Measurements from ENCODE around the gene PITRM1.
"Not testable (repeated sequence)": the region's sequence is repeated elsewhere in the genome, so short reads cannot be mapped to it uniquely, and the experiment has no call there.

PITRM1 gene, protein sequence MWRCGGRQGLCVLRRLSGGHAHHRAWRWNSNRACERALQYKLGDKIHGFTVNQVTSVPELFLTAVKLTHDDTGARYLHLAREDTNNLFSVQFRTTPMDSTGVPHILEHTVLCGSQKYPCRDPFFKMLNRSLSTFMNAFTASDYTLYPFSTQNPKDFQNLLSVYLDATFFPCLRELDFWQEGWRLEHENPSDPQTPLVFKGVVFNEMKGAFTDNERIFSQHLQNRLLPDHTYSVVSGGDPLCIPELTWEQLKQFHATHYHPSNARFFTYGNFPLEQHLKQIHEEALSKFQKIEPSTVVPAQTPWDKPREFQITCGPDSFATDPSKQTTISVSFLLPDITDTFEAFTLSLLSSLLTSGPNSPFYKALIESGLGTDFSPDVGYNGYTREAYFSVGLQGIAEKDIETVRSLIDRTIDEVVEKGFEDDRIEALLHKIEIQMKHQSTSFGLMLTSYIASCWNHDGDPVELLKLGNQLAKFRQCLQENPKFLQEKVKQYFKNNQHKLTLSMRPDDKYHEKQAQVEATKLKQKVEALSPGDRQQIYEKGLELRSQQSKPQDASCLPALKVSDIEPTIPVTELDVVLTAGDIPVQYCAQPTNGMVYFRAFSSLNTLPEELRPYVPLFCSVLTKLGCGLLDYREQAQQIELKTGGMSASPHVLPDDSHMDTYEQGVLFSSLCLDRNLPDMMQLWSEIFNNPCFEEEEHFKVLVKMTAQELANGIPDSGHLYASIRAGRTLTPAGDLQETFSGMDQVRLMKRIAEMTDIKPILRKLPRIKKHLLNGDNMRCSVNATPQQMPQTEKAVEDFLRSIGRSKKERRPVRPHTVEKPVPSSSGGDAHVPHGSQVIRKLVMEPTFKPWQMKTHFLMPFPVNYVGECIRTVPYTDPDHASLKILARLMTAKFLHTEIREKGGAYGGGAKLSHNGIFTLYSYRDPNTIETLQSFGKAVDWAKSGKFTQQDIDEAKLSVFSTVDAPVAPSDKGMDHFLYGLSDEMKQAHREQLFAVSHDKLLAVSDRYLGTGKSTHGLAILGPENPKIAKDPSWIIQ

DNA sequence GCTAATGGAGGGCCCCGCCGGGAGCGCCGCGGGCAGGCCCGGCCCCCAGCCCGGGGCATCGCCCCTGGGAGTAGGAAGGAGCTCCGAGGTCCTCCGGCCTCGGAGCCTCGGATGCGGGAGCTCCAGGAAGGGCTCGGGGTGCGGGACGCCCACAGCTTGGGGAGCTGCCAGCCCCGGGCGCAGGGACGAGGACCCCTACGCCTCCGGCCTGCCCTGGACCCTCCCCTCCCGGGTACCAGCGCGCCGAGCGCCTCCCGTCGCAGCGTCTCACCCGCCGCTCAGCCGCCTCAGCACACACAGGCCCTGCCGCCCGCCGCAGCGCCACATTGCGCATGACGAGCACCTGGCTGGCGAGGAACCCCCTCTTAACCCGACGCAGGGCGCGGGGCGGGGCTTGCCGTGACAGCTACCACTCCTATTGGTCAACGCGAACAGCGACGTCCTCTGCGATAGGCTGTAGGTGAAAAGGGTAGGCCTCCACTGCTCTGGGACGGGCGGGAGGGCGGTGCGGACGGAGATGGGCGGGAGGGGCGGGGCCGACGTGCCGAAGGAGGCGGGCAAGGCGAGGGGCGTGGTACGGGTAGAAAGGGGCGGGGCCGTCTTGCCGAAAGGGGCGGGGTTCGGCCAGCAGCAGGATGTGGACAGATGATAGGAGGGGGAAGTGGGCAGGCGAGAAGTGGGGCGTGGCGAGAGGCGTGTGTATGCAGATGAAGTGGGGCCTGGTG is at the start of gene PITRM1:
Gene PITRM1 (minus strand): TSS at position 337 of the 725 bp plus-strand sequence. CDS start 10 bp downstream, at position 327.
- peak; percentile 89 for DNase-seq

DNA sequence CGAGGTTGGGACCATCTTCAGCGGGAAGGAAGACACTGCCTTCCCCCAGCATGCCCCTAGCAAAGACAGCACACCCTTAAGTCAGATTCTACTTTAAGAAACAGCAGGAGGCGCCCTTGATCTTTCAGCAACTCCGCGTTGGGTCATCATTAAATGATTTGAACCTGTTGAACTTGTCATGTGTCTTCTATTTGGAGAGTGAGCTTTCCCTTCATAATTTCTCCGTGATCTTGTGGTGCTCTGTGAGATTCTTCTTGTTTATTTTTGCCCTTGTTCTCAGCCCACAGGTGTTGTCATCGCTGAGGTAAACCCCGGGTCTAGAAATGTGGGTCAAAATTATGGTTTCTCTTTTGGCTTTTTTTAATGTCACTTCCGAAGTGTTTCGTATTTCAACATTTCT is 49.5 kb upstream of the PITRM1 start:
- no peak for DNase-seq

DNA sequence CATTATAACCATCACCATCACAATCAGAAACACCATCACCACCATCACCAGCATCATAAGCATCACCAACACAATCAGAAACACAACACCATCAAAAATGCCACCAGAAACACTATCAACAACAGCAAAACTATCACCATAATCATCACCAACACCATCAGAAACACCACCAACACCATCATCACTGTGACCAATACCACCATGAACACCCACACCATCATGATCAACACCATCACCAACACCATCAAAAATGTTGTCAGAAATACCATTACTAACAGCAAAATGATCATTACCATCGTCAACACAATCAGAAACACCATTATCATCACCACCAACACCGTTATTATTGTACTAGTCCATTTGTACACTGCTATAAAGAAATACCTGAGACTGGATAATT is 49.0 kb upstream of the PITRM1 start:
- not testable (repeated sequence) for DNase-seq

DNA sequence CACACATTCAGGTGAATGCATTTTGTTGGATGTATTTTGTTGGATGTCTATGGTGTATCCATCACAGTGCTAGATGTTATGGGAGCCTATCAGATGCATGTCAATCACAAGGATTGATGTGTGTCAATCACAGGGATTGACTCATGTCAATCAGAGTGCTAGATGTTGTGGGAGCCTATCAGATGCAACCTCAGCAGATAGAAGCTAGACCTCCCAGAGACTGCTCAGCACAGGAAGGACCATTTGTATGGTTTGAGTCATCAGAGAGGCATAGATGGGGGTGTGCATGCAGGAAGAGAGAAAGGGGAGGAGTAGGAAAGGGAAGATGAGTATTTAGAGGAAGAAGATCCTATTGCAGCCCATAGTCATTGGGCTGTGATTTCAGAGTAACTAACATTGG is 48.3 kb upstream of the PITRM1 start:
- DNase-seq: no peak

DNA sequence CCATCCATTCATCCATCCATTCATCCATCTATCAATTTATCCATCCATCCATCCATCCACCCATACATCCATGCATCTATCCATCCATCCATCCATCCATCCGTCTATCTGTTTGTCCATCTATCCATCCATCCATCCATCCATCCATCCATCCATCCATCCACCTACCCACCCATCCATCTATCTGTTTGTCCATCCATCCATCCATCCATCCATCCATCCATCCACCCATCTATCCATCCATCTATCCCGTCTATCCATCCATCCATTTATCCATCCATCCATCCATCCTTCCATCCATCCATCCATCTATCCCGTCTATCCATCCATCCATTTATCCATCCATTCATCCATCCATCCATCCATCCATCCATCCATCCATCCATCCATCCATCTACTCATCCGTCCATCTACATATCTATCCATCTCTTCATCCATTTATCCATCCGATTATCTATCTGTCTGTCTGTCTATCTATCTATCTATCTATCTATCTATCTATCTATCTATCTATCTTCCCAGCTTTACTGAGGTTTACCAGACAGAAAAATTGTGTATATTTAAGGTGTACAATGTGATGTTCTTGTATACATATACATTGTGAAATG is 46.5 kb upstream of the PITRM1 start:
- DNase-seq: not testable (repeated sequence)

DNA sequence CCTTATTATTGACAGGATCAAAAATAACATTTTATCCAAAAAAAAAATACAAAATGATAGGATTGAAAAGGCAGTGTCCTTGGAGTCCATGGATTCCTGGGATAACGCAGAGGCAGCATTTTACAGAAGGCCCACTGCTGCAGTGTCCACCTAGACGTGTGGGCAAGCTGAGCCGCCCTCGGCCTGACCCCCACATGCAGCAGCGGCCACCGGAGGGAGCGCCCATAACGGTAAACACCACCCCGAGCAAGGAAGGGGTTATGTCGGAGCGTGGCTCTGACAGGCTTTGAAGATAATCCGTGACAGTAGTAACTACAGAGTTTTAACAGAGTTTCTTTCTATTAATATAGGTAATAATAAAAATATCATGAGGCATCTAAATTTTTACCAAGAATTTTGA is 45.3 kb upstream of the PITRM1 start:
- DNase-seq: no peak

DNA sequence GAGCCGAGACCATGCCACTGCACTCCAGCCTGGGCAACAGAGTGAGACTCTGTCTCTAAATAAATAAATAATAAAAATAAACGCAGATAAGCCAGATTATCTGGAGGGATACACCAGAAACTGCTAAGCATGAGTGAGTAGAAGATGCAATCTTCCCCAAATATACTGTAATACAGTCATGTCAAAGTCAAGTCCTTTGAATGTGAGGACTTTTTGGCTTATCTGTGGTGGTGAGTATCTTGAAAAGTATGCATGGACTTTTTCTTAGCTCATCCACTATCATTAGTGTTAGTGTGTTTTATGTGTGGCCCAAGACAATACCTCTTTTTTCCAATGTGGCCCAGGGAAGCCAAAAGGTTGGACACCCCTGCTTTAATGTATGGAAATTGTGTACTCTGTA is 44.7 kb upstream of the PITRM1 start:
- no peak for DNase-seq

DNA sequence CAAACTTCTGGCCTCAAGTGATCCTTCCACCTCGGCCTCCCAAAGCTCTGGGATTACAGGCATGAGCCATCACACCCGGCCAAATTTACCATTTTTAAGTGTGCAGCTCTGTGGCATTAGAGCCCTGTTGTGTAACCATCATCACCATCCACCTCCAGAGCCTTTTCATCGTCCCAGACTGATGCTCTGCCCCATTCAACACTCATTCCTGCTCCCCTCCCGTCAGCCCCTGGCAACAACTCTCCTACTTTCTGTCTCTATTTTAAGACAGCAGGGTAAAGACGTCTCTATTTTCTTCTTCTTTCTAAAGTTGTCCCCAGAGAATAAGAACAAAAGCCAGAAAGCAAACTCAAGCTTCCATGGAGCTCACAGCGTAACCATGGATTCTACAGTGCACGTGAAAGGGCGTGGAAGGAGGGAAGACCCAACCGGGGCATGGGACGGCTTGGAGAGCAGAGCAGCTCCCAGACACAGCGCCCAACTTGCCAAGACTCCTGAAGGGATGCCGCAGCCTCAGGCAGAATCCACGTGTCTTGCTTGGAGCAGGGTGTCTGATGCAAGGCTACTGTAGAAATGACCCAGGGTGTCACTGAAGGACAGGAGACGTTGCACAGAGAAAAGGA is 42.7 kb upstream of the PITRM1 start:
- no peak for DNase-seq

DNA sequence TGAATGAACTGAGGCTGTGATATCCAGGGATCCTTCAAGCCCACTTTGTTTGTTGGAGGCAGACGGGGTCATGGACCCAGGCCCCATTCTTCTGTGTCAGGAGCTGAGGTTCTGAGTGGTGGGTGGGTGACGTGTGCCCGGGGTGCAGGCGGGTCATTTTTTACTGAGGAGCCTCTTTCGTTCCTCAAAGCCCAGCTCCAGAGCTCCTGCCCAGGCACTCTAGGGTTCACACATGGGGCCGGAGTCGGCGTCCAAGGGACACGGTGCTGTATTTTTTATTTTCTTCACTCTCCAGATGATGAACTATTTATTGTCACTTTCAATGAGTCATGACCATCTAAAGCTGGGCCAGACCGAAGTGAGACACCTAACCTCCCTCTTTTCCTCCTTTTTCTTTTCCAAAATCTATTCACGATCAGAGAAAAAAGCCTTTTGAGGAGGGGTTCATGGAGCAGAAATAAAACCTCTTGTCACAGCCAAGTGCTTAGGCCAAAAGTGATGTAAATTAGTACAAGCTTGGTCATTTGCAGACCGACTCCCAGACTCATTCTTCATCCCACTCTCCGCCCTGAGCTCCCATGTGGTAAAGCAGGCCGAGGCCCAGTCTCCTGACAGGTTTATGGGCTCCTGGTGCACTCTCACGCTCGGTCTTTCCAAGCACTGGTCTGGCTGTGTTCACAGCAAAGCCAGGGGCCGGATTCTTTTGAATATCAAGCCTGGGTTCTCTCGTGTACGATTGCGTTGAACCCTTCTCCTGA is 41.4 kb upstream of the PITRM1 start:
- DNase-seq: no peak

DNA sequence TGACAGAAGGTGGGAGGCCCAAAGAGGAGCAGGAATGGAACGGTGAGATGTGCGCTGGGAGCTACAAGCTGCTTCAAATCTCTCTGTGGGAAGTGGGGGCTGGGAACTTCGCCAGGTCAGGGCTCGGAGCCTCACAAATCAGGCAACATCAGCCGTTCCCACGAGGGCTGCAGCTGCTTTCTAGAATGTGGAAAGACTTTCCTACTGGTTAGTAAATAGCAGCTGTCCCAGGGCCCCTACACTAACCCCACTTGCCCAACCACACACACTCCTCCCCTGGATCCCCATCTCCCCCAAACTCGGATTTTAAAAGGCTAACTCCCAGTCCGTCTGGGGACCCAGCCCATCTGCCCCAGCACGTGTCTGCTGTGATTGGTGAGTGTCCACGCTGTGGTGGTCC is 40.6 kb upstream of the PITRM1 start:
- no peak for DNase-seq

DNA sequence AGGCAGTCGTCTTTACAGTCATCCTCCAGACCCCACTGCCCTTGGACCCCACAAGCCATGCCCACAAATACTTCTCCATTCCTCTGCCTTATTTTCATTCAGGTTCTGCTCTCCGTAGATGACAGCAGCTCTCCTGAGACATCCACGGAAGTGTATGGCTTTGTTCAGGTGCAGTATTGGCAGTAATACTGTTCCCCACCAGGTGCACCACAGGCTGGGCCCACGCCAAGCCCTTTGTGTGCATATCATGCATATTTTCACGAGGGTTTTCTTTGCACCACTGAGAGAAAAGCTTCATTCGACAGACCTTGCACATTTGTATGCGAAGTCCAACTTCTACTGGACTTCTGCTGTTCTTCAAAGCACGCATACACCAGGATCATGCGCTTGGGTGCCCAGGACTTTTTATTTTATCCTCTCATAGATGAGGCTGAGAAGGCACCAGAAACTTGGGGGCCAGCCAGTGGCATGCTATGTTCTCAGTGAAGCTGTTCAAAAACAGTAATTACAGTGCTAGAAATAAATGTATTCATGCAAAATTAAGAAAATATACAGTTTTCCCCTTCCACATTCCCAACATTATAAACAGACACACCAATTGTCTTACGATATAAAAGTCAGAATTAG is 37.8 kb upstream of the PITRM1 start:
- DNase-seq: no peak

DNA sequence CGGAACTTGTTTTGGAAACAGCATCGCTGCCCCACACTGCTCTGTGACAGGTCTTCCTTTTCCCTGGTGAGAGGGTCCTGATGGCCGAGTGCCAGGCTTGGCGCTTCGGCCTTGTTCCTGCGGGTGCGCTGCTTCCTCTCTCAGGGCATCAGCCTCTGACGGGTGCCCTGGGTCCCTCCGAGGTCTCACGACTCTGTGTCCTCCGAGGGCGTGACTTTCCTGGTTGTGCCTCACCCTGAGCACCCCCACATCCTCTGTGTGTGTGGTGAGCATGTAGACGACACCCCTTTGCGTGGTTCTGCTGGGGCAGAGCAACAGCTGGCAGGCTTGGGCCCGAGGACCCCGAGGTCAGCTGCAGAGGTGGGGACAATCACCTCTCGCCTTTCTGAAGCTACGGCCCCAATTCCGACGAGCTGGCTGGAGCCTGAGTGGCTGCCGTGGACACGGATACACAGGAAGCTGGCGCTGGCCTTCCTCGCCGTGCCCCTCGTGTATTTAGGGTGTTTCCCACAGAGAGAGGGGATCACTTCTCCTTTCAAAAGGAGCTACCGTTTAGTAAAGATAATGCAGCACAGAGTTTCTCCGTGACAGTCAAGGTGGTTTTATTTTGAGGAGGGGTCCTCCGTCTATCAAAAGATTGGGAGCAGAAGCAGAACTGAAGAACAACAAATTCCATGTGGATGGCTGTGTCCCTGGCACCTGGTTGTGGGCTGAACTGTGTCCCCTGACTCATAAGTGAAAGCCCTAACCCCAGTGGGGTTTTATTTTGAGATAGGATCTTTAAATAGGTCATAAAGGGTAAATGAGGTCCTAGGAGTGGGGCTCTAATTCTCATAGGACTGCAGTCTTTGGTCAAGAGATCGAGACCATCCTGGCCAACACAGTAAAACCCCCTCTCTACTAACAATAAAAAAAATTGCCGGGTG is 36.2 kb upstream of the PITRM1 start:
- DNase-seq: no peak

DNA sequence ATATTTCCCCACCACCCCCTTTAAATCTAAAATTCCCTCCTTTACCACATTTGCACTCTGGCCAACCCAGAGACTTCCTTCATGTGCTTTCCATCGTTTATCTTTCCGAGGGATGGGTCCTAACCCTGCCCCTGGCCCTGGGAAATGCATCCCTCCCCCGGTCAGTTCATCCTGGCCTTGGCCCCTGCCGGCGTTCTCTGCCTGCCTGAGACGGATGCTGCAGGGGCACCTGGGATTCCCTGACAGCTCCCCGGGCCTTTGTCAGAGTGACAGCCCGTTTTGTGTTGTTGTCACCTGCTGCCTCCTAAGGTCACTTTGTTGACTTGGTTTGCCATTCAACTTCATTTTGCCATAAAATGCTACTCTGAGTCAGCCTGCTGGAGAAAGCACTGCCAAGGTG is 34.8 kb upstream of the PITRM1 start:
- DNase-seq: no peak

DNA sequence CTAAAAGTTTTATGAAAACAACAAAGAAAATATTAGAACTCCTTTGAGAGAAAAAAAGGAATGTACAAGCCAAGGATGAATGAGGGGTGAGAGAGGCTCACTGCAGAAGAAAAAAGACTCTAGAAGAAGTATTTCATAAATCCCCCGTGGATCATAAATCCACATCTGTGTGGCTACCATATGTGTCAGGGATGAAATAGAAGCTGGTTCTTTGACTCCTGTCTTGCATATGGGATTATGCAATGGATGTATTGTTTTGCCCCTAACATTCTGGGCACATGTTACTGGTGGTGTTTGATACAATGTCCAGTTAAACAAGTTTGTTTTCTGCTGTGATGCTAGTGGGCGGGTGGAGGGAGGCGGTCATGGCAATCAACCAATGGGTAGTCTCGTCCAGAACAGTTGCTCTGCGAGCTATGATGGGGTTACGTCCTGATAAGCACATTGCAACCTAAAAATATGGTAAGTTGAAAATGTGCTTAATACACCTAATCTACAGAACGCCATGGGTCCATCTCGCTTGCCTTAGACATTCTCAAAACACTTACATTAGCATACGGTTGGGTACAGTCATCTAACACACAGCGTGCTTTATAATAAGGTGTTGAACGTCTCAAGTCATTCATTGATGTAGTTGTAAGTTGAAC is 34.1 kb upstream of the PITRM1 start:
- no peak for DNase-seq

DNA sequence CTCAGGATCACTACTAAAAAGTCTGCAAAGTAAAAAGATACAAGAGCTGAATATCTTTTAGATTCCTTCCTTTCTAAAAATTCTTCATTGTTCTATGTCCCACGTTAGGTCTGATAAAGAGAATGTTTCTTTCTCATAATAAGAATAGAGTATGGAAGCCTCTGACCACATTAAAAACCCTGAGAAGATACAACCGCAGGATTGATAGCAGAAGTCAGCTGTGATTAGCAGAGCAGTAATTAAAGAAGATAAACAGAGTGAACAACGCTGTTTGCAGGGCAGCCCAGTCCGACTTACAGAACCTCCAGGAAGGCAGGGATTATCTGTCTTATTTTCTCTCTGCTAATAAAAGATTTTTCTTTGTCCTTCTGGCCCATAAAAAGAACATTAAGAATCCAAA is 31.4 kb upstream of the PITRM1 start:
- DNase-seq: no peak

DNA sequence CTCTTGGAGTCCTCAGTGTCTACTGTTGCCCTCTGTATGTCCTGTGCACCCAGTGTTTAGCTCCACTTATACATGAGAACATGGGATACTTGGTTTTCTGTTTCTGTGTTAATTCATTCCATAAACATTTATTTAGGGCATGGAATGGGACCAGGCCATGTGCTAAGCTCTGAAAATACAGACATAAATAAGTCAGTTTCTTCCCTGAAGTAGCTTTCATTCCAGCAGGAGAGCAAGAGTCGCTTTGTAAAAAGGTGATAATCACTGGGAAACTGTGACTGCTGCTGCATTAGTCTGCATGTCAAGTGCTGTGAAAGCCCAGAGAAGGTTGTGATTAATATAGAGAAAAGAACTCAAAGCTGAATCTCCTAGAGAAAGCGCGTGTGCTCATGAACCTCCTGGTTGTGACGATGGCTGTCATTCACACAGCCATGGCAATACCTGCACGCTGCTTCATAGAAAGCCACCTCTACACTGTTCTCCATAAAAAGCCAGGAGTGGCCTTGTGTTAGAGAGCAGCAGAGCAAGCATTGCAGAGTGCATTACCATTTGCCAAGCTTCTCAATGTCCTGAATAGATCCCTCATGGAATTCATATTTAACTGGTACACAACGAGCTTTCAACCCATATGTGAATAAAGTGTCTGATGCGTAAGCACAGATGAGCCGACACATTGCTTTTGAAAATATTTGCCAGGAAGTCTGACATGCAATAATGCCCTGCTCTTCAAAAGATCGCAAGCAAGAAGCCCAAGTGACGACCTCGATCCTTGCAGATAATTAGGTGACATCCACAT is 30.6 kb upstream of the PITRM1 start:
- no peak for DNase-seq

DNA sequence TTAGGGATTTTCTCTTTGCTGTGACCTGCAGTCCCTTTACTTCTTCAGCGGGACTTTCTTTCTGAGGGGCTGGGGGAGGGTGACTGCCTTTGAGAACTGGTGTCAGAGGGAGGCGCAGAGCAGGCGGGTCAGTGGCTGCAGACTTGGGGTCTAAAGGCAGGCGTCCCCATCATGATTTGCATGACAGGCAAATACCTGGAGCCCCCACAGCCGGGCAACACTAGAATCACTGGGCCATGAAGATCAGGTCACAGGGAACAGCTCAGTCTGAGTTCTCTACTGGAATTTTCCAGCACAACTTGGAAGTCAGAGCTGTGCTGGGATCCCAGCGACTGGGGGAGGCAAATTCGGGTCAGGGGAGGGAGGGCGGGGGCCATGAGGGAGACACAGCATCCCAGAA is 29.2 kb upstream of the PITRM1 start:
- DNase-seq: no peak

DNA sequence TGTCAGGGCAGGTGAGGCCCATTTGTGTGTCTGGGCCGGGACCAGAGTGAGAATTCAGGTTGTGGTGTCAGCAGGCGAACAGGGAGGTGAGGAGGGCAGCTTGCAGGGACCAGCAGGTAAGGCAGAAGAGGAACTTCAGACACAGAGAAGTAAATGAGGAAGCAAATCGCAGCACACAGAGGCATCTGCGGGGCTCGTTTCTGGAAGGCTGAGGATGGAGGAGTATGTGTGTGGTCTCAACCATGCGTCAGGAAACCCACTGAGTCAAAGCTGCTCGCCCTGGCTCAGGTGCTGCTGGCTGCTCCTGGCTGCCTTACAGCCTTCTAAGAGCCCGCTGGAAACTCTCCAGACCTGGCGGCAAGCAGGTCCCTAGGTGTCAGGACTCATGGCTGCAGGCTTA is 26.9 kb upstream of the PITRM1 start:
- no peak for DNase-seq
